IPS-NIHi11 (cell line): ENCODE data around the gene MAGI1.

Source experiments
- DNase-seq: peaks from one replicate; pipeline ENCODE4 v3.0.0; 2012; ENCODE audit warnings: mixed read lengths, low spot score

MAGI1 gene

GRCh38 chr3:65944252-65944651, 94.5 kb downstream of the MAGI1 start:
- DNase-seq = no peak

GRCh38 chr3:65939801-65940246, 98.9 kb downstream of the MAGI1 start:
- DNase-seq = no peak

- no peak for DNase-seq
Observed at GRCh38 chr3:65939184-65939583, 99.5 kb downstream of the MAGI1 start.

- DNase-seq = no peak
Observed at GRCh38 chr3:65938676-65939075, 100.0 kb downstream of the MAGI1 start.

GRCh38 chr3:65938147-65938546, 100.6 kb downstream of the MAGI1 start:
- DNase-seq = no peak

- DNase-seq = no peak
Observed at GRCh38 chr3:65936908-65937638, 101.6 kb downstream of the MAGI1 start.

- DNase-seq = no peak
Observed at GRCh38 chr3:65935724-65936123, 103.0 kb downstream of the MAGI1 start.

GRCh38 chr3:65930648-65931047, 108.1 kb downstream of the MAGI1 start:
- DNase-seq = no peak

DNA sequence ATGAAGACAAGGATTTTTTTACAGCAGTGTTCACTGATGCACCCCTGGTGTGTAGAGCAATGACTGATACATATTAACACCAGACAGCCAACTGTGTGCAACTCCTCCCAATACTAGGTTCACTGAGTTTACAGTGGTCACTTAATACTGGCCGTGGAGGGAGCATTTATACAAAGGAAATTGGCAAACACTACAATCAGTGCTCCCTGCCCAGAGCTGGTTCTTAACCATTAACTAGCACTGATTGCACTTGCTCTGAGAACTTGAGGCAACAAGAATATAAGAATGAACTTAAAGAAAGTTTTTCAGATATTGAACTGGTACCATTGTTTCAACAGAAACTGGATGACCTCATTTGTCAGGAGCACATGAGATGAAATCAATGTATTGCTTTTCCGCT, 110.6 kb downstream of the MAGI1 start:
- DNase-seq = no peak

GRCh38 chr3:65927576-65927975, 111.1 kb downstream of the MAGI1 start:
- peak; percentile 38 for DNase-seq

GRCh38 chr3:65925254-65925954, 113.3 kb downstream of the MAGI1 start:
- no peak for DNase-seq

- DNase-seq = no peak
Observed at GRCh38 chr3:65924762-65925161, 114.0 kb downstream of the MAGI1 start.

GRCh38 chr3:65922441-65922840, 116.3 kb downstream of the MAGI1 start:
- DNase-seq = no peak

DNA sequence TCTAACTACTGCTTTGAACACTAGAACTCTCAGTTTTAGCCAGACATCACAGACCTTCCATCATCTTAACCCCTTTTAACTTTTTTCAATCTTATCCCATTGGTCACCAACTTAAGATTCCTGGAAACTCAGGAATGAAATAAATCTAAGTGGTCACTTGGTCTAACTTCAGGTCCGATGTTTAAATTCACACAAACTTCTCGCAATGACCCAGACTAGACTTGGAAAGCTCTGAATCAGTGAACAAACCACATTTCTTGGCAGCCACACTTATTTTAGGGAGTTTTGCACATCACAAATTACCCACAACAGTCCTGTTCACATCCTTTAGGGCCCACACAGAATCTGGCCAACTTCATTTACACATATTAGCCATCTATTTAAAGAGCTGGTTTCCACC, 118.9 kb downstream of the MAGI1 start:
- no peak for DNase-seq

GRCh38 chr3:65915477-65915876, 123.2 kb downstream of the MAGI1 start:
- DNase-seq = no peak

DNA sequence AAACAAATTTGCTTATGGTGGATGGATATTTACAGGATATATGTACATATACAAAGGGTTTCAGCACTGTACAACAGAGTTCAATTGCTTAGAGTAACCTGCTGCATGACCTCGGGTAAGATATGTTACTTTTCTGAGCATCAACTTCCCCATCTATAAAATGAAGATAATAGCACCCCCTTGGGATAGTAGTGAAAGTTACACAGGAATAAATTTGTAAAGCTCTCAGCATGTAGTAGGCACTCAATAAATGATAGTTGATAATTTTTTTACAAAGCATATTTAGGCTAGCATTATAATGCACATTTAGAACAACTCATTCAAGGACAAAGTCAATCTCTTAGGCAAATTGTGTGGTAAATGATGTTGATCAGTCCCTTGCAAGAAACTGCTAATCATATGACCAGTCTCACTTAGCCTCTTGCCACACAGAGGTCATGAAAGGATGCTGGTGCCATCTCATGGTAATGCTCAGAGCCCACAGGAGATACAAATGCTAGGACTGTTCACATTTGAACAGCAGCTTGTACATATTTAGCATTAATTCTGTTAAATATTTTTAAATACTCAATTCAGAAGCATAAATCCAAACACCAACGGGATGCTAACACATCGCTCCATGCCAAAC, 123.9 kb downstream of the MAGI1 start:
- DNase-seq = no peak

DNA sequence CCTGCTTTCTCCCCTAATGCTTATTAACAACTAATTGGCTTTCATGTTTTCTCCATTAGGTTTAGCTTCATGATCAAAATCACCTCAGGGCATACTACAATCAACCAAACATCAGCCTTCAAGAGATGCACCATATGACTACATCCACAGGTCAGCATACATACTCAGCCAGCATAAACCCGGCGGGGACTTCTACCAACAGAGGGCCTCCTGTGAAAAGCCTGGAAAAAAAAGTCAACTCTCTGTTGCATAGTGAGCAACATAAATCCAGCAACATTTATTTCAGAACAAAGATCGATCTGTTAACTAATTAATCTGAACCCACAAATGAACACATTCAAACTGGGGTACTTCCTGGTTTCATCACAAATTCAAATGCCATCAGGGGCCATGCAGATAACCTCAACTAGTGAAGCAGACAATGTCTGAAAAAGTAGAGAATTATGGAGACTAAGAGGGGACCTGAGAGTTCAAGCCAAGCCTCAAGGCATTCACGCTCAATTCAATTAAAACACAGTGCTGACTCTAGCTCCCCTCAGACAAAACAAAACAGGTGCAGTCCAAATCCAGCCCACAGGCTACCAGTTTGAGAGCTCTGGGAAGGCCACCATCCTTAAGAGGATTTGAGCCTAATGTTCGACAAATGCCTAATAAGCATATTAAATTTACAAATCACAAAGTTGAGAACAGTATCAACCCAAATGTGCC, 124.5 kb downstream of the MAGI1 start:
- DNase-seq = no peak

GRCh38 chr3:65912647-65913046, 126.1 kb downstream of the MAGI1 start:
- DNase-seq = no peak

DNA sequence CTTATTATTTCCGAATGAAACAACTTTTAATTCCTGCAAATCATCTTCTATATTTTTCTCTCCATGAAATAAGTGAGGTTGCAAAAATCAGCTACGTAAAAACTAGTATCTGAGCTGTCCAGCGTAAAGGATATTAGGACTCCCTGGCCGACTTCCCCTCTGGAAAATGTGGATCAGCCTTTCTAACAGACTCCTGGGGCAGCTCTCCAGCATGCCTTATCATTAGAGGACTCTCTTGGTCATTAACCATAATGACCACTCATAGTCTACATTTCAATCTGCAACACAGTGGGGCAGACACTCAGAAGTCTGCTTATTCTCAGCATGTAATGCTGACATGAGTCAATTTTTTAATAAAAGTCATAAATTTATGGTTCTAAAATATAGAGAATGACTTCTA, 130.1 kb downstream of the MAGI1 start:
- DNase-seq = no peak

DNA sequence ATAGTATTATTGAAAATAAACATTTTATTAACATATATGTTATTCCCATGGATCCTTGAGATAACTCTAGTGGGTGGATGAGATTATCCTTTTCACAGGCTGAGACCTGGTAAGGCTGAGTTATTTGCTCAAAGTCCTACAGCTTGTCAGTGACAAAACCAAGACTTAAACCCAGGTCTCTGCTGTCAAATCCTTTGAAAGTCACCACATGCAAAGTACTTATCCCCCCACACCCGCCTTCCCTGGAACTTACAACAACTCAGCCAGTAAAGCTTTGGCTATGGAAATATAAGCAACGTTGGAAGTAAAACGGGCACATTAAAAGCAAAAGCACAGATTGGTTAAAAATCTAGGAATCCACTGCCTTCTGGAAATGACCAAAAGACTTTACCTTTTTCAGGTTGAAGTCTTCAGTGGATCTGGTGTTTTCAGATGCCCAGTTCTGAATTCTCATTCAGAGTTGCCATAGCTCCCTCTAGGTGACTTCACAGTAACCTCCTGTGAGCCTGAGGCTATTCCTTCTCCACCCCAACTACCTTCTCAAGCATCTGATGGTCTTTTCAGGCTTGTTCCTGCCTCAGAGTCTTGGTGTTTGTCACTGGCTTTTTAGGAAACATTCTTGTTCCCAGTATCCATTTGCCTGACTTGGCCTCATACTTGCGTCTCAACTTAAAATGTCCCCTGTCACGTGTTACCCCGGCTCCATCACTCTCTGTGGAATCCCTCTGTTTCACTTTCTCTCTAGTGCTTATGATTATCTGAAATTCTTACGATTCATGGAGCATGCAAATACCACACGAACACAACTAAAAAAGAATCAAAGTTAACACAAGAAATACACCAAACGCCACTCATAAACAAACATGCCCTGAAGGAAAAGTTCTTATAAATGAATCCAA, 131.2 kb downstream of the MAGI1 start:
- DNase-seq = no peak

- DNase-seq = no peak
Observed at GRCh38 chr3:65905771-65906170, 132.9 kb downstream of the MAGI1 start.

- DNase-seq = no peak
Observed at GRCh38 chr3:65904016-65904415, 134.7 kb downstream of the MAGI1 start.
